ENCODE results near the gene FAM98C.
"Not testable (repeated sequence)": the region's sequence is repeated elsewhere in the genome, so short reads cannot be mapped to it uniquely, and the experiment has no call there.

FAM98C gene

GRCh38 chr19:38402967-38403674 is at the start of gene FAM98C:
Gene FAM98C, plus strand, starts transcription at chr19:38403093. Its CDS starts 61 bp downstream, at chr19:38403154.
- H3K9me3 Mint-ChIP-seq = no peaks in the 10 kb centered on the region
- peak; percentile 99 for DNase-seq
- H3K27me3 Mint-ChIP-seq = no peaks in the 10 kb centered on the region
- peak within 1 kb of the TSS; percentile 84 for H3K4me3 Mint-ChIP-seq
- H3K4me1 Mint-ChIP-seq (ENCODE audit: low read depth) = peaks cover 15% of the 10 kb centered on the region
- H3K27ac Mint-ChIP-seq = peak within 1 kb of the TSS; percentile 93
- peaks cover 26% of the 10 kb centered on the region for H3K36me3 Mint-ChIP-seq (ENCODE audit: low read depth)

GRCh38 chr19:38355728-38356725 is 46.9 kb upstream of the FAM98C start:
- Mint-ChIP-seq H3K36me3 (ENCODE audit: low read depth) (no peaks in the 10 kb centered on the region), H3K27me3 (peaks cover 20% of the 10 kb centered on the region), H3K4me3 (no peak overlapping the region), H3K27ac (no peak overlapping the region), H3K9me3 (no peaks in the 10 kb centered on the region), H3K4me1 (ENCODE audit: low read depth) (peaks cover 4% of the 10 kb centered on the region)
- no peak for DNase-seq

GRCh38 chr19:38358071-38358470 is 44.8 kb upstream of the FAM98C start:
- H3K4me1 Mint-ChIP-seq (ENCODE audit: low read depth) = peaks cover 15% of the 10 kb centered on the region
- no peak overlapping the region for H3K27ac Mint-ChIP-seq
- no peak overlapping the region for H3K4me3 Mint-ChIP-seq
- H3K36me3 Mint-ChIP-seq (ENCODE audit: low read depth) = no peaks in the 10 kb centered on the region
- no peaks in the 10 kb centered on the region for H3K9me3 Mint-ChIP-seq
- no peak for DNase-seq
- peaks cover 28% of the 10 kb centered on the region for H3K27me3 Mint-ChIP-seq

- Mint-ChIP-seq H3K36me3 (ENCODE audit: low read depth) (no peaks in the 10 kb centered on the region), H3K27ac (no peak overlapping the region), H3K27me3 (peaks cover 28% of the 10 kb centered on the region), H3K4me3 (no peak overlapping the region), H3K9me3 (no peaks in the 10 kb centered on the region), H3K4me1 (ENCODE audit: low read depth) (peaks cover 17% of the 10 kb centered on the region)
- DNase-seq = no peak
Measured at GRCh38 chr19:38359242-38360021, 43.5 kb upstream of the FAM98C start.

GRCh38 chr19:38360351-38360750 is 42.5 kb upstream of the FAM98C start:
- Mint-ChIP-seq H3K9me3 (no peaks in the 10 kb centered on the region), H3K36me3 (ENCODE audit: low read depth) (no peaks in the 10 kb centered on the region), H3K27ac (no peak overlapping the region), H3K27me3 (peaks cover 28% of the 10 kb centered on the region), H3K4me3 (no peak overlapping the region), H3K4me1 (ENCODE audit: low read depth) (peaks cover 17% of the 10 kb centered on the region)
- DNase-seq = no peak

- peak overlapping the region; percentile 81 for H3K4me3 Mint-ChIP-seq
- H3K27me3 Mint-ChIP-seq = peaks cover 29% of the 10 kb centered on the region
- no peaks in the 10 kb centered on the region for H3K36me3 Mint-ChIP-seq (ENCODE audit: low read depth)
- peaks cover 17% of the 10 kb centered on the region for H3K4me1 Mint-ChIP-seq (ENCODE audit: low read depth)
- DNase-seq = no peak
- H3K9me3 Mint-ChIP-seq = no peaks in the 10 kb centered on the region
- H3K27ac Mint-ChIP-seq = no peak overlapping the region
Measured at GRCh38 chr19:38360839-38361631, 41.9 kb upstream of the FAM98C start.

GRCh38 chr19:38361633-38362075 is 41.2 kb upstream of the FAM98C start:
- Mint-ChIP-seq H3K27ac (no peak overlapping the region), H3K4me3 (peak overlapping the region; percentile 81), H3K27me3 (peaks cover 34% of the 10 kb centered on the region), H3K4me1 (ENCODE audit: low read depth) (peaks cover 17% of the 10 kb centered on the region), H3K9me3 (no peaks in the 10 kb centered on the region), H3K36me3 (ENCODE audit: low read depth) (no peaks in the 10 kb centered on the region)
- DNase-seq = peak; percentile 81

GRCh38 chr19:38362076-38362945 is 40.6 kb upstream of the FAM98C start:
- H3K27ac Mint-ChIP-seq = peak overlapping the region; percentile 69

GRCh38 chr19:38362946-38363688 is 39.8 kb upstream of the FAM98C start:
- H3K27ac Mint-ChIP-seq; DNase-seq; H3K9me3 Mint-ChIP-seq; H3K36me3 Mint-ChIP-seq (ENCODE audit: low read depth): not testable (repeated sequence)
- Mint-ChIP-seq H3K4me1 (ENCODE audit: low read depth) (peaks cover 17% of the 10 kb centered on the region), H3K27me3 (peaks cover 39% of the 10 kb centered on the region), H3K4me3 (peak overlapping the region; percentile 81)

More at GRCh38 chr19:38362076-38362945, 40.6 kb upstream of the FAM98C start:
- Mint-ChIP-seq H3K36me3 (ENCODE audit: low read depth) (no peaks in the 10 kb centered on the region), H3K4me3 (peak overlapping the region; percentile 81), H3K27me3 (peaks cover 38% of the 10 kb centered on the region), H3K4me1 (ENCODE audit: low read depth) (peaks cover 17% of the 10 kb centered on the region), H3K9me3 (no peaks in the 10 kb centered on the region)
- DNase-seq = peak; percentile 83

- peaks cover 12% of the 10 kb centered on the region for H3K27me3 Mint-ChIP-seq
- no peak for DNase-seq
- H3K4me1 Mint-ChIP-seq (ENCODE audit: low read depth) = peaks cover 7% of the 10 kb centered on the region
- H3K9me3 Mint-ChIP-seq = no peaks in the 10 kb centered on the region
- no peak overlapping the region for H3K4me3 Mint-ChIP-seq
- H3K27ac Mint-ChIP-seq = no peak overlapping the region
- H3K36me3 Mint-ChIP-seq (ENCODE audit: low read depth) = no peaks in the 10 kb centered on the region
Measured at GRCh38 chr19:38367041-38367440, 35.9 kb upstream of the FAM98C start.

GRCh38 chr19:38369584-38369983 is 33.3 kb upstream of the FAM98C start:
- Mint-ChIP-seq H3K27me3 (peaks cover 12% of the 10 kb centered on the region), H3K4me1 (ENCODE audit: low read depth) (peaks cover 4% of the 10 kb centered on the region), H3K4me3 (no peak overlapping the region), H3K27ac (no peak overlapping the region), H3K9me3 (no peaks in the 10 kb centered on the region), H3K36me3 (ENCODE audit: low read depth) (peaks cover under 1% of the 10 kb centered on the region)
- no peak for DNase-seq

GRCh38 chr19:38370299-38370698 is 32.6 kb upstream of the FAM98C start:
- peaks cover 9% of the 10 kb centered on the region for H3K4me1 Mint-ChIP-seq (ENCODE audit: low read depth)
- no peaks in the 10 kb centered on the region for H3K9me3 Mint-ChIP-seq
- H3K27me3 Mint-ChIP-seq = peaks cover 12% of the 10 kb centered on the region
- no peak for DNase-seq
- H3K36me3 Mint-ChIP-seq (ENCODE audit: low read depth) = peaks cover 8% of the 10 kb centered on the region
- H3K27ac Mint-ChIP-seq = no peak overlapping the region
- no peak overlapping the region for H3K4me3 Mint-ChIP-seq
